Right renal cortex interstitium (tissue), 3 donors: ENCODE data around the gene SMIM8. TPM values are rescaled to one million over a fixed set of nuclear protein-coding genes. Genes with fewer than 3 reads are reported as not detected.
"Not testable (repeated sequence)": the region's sequence is repeated elsewhere in the genome, so short reads cannot be mapped to it uniquely, and the experiment has no call there.

Source experiments
- DNase-seq, 3 donors: peaks; one replicate each; pipeline ENCODE4 v3.0.0-alpha.2; 2013; ENCODE audit warnings: low read depth in 3 of 3, low spot score in 2 of 3
- polyA plus RNA-seq, 3 donors: library from polyadenylated mRNA; unstranded; fragments of 120-200 nt; gene quantifications; one replicate each; pipeline ENCODE4 v1.2.1, GENCODE V29; 2013; ENCODE audit not compliant: insufficient read length in 3 of 3

Gene SMIM8, protein sequence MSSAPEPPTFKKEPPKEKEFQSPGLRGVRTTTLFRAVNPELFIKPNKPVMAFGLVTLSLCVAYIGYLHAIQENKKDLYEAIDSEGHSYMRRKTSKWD
- 10 to 100 TPM; 17.0 to 18.9 (median 18.7) TPM for polyA plus RNA-seq

DNA sequence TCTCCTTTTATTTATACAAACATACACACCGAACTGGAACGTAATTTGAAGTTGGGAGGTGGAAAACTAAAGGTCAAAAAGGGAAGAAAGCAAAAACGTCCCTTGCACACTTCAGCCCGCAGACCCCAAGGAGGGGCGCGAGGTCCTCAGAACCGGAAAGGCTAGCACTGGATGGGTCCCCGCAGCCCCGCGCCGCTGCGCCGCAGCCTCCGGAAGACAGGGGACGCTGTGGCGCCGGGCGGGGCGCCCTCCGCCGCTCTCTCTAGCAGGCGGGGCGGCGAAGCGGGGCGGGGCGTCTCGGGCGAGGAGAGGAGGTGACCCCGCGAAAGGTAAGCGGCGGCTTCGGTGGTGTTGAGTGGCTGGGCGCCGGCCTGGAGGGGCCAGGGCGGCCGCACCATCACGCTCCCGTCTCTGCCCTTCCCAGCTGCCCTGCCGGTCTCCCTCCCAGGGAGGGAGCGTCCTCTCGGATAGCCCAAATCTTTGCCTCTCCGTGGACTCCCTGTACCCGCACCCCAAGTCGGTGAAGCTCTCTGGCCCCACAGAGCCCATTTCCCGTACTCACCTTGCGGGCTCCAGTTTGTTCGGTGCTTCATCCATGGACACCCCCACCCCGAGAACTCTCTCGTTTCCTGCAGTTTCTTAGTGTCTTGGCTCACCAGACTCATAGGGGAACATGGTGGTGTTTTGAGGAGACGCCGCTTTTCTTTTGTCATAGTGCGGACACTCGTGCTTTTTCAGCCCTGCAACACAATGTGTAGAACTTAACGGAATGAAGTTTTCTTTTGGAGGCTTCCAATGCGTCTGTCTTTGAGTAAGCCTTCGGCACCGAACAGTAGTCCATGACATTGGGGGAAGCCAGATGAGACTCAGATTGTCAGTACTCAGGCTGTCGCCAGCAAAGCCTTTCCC, at the start of gene SMIM8:
Gene SMIM8, plus strand, starts transcription at position 285 of the 909 bp plus-strand sequence. CDS start 14,444 bp downstream, outside the sequence.
- DNase-seq: peak; percentile 57 to 73 (median 66)

DNA sequence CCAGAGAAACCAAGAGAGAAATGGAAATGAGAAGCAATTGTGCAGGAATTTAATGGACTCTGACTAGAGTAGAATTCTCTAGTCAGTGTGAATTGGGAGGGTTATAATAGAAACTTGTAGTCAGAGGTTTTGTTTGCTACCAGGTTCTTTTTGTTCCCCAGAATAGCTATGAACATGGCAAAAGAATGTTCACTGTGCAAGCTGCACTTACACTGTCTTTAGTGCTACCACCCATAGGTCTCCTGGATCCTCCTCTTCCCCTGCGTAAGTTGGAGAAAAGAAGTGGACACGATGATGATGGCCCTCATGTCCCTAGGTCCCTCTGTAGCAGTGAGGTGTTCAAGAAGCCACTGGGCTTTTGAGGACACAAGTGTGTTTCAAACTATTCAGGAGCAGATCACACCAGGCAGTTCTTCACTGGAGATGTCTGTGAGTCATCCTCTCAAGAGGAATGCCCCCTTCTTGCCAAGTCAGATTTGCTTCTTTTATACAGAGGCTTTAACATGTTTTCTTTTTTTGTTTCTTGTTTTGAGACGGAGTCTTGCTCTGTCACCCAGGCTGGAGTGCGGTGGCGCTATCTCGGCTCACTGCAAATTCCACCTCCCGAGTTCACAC, 47.6 kb upstream of the SMIM8 start:
- DNase-seq: no peak

DNA sequence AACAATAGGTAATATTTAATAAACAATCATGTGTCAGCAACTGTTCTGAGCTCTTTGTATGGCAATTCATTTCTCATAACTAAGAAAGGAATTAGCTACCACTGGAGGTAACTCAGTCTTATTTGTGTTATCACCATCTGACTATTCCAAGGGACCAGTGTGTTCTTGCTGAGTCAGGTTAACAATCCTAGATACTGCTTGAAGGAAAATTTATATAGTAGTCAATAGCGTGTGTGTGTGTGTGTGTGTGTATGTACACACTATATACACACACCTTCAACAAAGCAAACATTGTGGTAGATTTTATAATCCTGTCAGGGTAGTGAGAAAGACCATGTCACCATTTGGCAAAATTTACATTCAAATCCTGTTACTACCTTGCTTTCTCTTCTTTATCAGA, 45.8 kb upstream of the SMIM8 start:
- DNase-seq: no peak

DNA sequence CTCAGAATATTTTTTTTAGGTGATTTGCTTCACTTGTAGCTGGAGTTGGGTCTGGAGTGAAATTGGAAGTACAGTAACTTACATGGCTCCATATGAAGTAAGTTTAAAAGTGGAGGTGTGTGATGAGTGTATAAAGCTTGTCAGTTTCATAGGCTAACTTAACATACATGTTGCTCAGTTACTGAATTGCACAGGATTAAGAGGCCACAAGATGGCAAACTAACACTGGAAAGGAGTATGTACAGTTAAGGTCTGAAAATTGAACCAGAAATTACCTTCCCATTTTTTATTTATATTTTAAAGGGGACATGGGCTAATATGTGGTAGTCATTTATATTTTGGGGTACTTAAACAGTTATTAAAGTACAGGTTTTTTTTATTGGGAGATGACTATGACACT, 45.3 kb upstream of the SMIM8 start:
- no peak for DNase-seq

DNA sequence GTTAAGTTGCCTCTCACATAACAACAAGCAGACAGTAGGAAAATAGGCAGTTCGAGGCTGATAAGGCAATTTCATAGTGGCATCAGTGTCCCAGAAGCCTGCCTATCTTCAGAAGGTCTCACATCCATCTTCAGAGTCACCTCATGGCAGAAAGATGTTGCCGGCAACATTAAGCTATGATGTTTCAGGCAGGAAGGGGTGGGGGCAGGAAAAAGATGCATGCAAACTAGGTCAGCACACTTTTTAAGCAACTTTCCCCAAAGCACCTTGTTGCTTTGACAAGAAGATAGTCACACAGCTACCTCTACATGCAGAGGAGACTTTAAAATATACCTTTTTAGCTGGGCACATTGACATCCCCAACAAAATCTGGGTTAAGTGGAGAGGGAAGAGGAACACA, 43.2 kb upstream of the SMIM8 start:
- DNase-seq: no peak

DNA sequence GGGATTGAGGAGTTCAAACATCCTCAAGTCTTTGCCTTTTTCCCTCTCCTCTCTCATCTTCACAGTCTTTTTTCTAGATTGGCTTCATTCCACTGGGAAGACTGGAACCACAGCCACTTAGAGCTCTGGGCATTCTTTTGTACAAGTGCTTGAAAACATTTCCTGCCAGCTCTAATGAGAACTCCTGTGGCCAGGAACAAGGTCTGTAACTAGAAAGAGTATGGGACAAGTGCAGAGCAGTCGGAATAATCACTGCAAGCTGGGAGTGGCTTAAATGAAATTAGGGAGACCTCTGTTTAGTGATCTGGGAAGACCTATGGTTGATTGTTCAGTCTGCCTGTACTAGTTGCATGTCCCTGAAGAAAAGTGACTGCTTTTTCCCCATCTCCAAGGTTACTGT, 41.0 kb upstream of the SMIM8 start:
- DNase-seq: no peak

DNA sequence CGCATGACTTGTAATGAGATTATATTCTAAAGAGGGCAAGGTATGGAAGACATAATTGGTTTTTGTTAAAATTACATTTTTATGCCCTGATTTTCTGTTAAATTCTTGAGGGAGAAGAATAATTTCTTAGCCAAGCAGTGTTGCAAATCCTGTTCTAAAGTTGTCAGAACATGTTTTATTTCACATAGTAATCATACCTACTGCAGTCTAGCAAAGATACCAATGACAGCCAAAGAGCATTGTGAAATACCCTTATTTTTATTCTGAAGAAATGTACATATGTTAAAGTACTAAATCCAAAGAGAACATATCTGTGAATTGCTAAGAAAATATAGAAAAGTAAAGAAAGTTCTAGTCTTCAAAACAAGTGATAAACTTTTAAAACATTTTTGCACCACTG, 39.6 kb upstream of the SMIM8 start:
- DNase-seq: no peak

DNA sequence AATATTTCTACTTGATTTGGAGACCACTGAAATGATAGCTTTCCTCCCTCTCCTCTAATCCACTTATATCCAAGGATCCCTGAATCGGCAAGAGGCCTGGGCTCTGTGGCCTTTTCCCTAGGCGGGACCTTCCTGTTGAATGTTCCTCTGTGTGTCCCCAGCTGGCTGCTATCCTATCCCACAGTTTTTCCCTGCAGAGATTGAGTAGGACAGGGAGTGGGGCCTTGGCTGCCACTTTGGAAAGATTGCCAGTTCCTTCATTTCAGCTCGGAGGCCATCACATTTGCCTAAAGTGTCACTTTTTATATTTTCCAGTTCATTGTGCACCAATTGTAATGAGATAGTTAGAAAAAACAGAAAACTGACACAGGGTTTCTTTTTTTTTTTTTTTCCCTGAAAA, 38.9 kb upstream of the SMIM8 start:
- DNase-seq: no peak

DNA sequence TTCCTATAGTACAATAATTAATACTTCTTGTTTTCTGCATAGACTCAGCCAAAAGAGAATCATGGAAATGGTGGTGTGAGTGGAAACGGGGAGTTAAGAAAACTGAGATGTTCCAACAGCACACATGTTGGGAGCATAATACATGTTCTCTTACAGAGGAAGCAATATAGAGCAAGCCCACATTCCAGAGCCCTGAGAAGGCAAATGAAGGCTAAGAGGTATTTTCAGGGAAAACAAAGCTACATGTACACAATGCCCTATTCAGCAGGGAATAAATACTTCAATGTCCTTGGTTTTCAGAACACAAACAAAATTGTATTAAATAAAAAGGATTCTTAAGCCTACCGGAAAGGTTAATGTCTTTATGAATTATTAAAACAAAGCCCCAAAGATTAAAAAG, 35.1 kb upstream of the SMIM8 start:
- no peak for DNase-seq

DNA sequence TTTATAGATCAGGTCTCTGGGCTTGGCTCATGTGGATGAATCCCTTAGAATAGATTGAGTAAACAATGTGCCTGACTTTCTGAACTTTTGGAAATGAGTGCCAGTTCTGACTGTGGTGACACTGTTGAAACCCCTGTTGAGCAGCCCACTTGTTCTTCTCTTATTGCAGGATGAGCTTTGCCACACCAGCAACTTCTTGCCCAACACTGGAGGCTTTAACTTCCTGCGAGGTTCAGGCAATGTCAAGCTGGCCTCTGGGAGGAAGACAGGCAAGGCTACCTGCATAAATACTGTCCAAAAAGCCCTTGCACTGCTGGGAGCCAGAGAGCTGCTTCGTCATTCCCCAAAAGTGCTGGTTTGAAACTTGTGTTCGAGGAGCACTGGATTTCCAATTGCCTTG, 32.8 kb upstream of the SMIM8 start:
- DNase-seq: no peak

DNA sequence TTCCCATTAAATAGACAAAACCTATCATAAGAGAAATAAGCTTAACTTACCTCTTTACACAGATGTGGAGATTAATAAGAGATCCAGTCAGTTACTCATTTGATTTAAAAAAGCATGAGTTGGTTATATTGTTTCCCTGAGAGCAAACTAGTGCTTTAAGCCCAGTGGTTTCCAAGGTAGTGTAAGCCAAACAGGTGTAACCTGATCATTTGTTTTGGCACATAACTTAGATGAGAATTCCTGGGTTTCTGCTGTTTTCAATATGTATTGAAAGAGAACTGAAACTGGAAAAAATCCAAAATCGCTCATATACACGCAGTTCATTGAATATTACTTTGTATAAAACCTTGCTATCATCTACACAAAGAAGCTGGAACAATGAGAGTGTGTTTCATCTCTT, 30.5 kb upstream of the SMIM8 start:
- DNase-seq: no peak

DNA sequence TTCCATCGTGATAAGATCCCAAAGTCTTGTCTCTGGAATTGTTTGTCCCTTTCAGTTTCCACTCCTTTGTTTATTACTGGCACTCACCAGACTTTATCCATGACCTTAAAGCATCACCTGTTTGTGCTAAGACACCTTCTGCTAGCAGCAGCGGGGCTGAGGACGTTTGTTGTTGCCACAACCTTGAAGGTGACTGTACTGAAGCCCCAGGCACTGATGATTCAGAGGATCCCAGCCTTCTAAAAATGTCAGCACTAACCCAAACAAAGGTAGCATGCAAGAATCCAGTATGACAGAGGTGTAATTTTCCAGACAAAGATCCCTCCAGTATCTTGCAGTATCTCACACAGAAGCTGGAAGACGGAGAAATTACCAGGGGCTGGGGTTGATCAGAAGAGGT, 28.9 kb upstream of the SMIM8 start:
- DNase-seq: no peak

DNA sequence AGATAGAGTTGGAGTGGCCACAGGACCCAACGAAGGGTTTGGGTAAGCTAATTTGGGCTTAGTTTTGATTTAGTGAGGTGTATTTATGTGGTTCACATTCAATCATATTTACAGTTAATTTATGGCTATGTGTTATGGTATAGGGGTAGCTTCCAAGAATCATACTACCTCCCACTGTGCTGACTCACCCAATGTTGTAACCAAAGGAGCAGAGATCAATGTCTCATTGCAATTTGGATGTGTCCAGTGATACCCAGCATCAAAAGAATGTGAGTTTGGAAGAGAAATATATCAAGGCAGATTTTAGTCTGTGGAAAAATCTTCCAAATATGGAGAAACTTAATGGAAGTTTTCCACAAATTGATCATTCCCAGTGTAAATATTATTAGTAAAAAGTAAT, 25.3 kb upstream of the SMIM8 start:
- no peak for DNase-seq

DNA sequence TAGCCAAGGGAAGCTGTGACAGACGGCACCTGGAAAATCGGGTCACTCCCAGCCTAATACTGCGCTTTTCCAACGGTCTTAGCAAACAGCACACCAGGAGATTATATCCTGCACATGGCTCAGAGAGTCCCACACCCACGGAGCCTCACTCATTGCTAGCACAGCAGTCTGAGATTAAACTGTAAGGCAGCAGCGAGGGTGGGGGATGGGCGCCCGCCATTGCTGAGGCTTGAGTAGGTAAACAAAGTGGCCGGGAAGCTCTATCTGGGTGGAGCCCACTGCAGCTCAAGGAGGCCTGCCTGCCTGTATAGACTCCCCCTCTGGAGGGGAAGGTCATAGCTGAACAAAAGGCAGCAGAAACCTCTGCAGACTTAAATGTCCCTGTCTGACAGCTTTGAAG, 21.1 kb upstream of the SMIM8 start:
- DNase-seq: not testable (repeated sequence)

DNA sequence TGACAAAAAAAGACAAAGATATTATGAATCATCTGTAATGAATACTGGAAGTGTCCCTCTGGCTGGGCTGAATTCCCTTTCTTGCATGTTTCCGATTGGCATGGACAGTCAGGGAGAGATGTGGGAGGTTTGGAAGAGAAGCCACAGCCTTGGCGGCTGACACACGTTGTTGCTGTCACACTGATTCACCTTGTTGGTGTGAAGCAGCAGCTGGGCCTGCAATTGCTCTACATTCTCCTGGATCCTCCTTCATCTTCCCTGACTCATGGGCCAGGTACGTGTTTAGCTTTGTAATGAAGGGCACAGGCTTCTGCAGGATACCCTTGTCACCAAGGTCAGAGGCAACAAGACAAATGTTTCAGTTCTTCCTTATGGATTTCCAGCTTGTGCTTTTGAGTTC, 13.4 kb upstream of the SMIM8 start:
- DNase-seq: no peak

DNA sequence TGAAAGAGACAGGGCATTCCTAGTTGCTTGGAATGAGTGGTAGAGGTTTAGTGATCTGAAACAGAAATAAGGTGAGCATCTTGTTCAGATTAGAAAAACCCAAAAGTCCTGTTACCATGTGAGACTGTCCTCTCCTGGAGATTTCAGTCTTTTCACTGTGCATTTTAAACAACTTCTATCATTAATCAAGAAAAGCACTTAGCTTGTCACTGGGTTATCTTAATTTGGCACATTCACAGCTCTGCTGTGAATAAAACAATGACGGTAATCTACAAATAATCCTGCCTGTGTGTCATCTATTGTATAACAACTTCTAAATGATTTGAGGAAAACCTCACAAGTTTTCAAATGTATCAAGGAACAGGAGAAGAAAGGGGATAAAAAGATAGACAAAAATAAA, 9.5 kb upstream of the SMIM8 start:
- DNase-seq: no peak

DNA sequence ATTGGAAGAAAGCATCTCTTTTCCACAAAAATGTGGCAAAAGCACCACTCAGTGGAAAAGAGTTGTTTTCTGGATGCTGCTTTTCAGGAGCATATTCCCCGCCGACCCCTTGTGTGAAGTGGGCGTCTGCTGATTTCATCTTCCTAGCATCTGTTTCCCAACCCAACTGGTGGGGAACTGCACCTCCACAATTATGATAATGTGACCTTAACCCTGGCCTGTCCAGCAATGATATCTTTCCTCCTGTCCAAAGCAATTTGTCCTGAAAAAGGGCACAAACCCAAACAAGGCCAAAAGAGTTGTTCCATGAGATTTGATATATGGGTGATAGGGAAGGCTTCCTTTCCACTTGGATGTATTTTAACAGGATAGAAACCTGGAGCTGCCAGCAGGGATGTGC, 7.3 kb upstream of the SMIM8 start:
- DNase-seq: no peak

DNA sequence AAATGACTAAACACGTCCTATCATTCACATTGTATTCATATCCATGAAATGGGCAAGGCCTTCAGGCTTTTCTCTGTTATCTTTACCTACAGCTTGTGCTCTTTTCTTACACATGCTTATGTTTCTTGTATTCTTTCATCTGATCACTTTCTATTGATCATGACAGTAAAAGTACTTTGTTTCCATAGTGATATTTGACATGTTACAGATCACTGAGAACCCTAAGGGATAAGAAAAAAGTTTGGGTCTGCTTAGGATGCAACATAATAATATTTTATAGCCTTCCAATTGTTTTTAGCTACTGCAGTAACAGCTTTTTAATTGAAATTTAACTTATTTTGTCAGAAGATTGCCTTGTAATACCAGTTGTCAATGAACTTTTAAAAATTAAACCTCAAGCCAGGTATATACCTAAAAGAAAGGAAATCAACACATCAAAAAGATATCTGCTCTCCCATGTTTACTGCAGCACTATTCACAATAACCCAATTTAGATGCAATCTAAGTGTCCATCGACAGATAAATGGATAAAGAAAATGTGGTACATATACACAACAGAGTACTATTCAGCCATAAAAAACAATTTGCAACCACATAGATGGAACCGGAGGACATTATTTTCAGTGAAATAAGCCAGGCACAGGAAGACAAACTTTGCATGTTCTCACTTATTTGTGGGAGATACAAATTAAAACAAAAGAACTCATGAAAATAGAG, 3.0 kb upstream of the SMIM8 start:
- no peak for DNase-seq

DNA sequence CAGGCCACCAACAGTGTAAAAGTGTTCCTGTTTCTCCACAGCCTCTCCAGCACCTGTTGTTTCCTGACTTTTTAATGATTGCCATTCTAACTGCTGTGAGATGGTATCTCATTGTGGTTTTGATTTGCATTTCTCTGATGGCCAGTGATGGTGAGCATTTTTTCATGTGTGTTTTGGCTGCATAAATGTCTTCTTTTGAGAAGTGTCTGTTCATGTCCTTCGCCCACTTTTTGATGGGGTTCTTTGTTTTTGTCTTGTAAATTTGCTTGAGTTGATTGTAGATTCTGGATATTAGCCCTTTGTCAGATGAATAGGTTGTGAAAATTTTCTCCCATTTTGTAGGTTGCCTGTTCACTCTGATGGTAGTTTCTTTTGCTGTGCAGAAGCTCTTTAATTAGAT, 1.5 kb downstream of the SMIM8 start:
- not testable (repeated sequence) for DNase-seq

DNA sequence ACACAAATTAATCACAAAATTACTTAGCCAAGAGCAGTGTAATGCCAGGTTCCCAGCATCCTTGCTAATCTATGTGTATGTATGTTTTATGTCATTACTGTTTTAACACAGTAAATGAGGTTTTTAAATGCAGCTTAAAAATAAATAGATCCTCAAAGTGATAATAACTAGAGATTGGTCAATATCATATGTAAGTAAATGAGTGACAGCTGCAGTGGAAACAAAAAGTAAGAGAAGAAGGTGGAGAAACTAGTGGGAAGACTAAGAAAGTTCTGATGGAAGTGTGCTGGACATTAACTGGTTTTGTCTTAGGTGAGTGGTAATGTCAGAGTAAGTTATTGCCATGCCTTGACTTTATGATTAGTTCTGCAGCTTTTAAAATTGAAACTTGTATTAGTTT, 8.6 kb downstream of the SMIM8 start:
- DNase-seq: no peak

DNA sequence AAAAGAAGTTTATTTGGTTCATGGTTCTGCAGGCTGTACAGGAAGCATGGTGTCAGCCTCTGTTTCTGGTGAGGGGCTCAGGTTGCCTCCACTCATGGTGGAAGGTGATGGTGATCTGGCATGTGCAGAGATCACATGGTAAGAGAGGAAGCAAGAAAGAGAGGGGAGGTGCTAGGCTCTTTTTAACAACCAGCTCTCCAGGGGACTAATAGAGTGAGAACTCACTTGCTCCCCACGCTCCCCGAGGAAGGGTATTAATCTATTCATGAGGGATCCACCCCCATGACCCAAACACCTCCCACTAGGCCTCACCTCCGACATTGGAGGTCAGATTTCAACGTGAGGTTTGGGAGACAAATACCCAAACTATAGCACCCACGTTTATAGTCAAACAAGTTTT, 10.6 kb downstream of the SMIM8 start:
- no peak for DNase-seq
